Measurements from ENCODE around the gene FAM149A.

FAM149A gene

DNA sequence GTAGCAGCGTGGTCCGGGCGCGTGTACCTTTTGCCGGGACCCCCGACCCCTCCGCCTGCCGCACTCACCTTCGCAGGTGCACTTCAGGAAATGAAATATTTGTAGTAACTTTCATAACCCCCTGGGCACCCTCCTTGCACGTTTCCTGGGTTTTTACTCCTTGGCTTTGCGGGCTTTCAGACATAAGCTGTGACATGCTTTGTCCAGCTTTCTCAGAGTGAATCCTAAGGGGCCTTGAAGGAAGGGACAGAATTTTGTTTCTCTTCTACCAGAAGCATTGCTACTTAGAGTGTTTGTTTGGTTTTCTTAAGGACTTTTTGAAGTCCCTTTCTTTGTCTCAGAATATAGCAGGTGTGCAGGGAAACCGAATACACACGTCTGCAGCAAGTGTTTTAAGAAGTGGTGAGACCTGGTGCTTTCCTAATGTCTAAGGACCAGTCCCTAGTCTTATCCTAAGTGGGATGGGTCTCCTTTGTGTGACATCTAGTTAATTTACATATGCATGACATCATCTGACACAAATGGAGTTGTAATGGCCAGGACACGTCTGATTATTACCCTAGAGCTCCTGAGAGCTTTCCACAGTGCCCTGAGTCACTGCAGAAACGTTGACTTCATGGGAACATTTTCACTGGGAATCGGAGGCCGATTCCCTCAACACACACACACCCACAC is 1.3 kb downstream of the FAM149A start:
- no peak for DNase-seq (ENCODE audit: low spot score)

- no peak for DNase-seq (ENCODE audit: low spot score)
These were observed 3.4 kb downstream of the FAM149A start for GRCh38 chr4:186107947-186108346.

DNA sequence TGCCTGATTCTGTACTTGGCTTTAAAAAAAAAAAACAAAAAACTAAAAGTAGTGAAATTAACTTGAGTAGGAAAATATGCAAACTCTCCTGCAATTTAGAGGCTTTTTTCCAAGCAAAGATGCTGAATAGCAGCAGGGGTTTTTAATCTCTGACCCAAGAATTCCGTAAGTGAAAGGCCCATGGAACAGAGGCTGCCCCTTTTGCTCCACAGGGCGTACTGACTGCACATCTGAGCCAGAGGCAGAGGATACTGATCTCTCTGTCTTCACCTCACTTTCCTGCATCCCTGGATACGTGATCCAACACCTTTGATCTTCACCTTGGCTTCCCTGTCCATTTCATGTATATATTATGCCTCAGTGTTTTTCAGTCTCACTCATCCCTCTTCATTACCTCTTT is 3.9 kb downstream of the FAM149A start:
- DNase-seq (ENCODE audit: low spot score): no peak

GRCh38 chr4:186109245-186109644 is 4.7 kb downstream of the FAM149A start:
- DNase-seq (ENCODE audit: low spot score): no peak

DNA sequence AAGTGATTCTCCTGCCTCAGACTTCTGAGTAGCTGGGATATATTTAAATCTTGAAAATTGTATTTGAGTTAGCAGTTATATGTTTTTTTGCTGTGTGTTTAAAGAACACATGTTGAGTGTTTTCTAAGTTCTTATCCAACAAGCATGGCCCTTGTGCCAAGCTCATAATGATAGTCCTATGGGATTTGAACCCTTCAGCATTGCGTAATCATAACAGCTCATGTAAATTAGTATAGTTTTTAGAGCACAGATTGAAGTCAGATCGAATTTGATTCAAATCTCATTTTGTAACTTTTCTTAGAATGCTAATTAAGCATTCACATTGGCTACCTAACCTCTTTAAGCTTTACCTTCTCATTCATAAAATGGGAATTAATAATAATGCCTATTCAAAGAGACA is 12.2 kb downstream of the FAM149A start:
- no peak for DNase-seq (ENCODE audit: low spot score)

DNA sequence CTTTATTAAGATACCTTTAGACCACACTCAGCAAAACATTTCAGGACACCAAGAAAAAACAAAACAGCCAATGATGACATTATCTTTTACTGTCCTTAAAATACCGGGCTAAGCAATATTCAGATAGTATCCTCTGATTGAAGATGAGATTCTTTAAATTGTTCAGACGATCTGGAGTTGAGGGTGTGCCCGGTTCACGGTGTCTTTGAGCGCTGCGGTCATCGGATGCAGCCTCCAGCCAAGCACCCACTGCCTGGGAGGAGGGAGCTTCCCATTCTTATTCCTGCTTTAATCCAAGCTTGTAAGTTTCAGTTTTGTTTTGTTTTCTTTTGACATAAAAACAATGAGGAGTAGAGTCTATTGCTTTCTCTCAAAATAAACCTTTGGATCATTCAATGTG is 14.1 kb downstream of the FAM149A start:
- DNase-seq (ENCODE audit: low spot score): no peak

- no peak for DNase-seq (ENCODE audit: low spot score)
These were observed 16.6 kb downstream of the FAM149A start for GRCh38 chr4:186121057-186121456.

DNA sequence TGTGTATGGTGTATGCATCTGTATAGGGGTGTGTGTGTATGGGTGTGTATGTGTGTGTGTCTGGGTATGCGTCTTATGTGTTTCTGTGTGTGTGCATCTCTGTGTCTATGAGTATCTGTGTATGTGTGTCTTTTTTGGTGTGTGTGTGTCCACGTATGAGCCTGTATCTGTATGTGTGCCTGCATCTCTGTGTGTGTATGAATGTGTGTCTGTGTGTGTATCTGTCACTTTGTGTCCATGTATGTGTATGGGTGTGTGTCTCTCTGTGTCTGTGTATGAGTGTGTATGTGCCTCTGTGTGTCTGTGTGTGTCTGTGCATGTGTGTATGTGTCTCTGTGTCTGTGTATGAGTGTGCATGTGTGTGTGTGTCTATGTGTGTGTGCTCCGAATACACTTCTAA is 24.3 kb downstream of the FAM149A start:
- DNase-seq (ENCODE audit: low spot score): no peak

- DNase-seq (ENCODE audit: low spot score): no peak
These were observed 27.4 kb downstream of the FAM149A start for GRCh38 chr4:186131935-186132334.

DNA sequence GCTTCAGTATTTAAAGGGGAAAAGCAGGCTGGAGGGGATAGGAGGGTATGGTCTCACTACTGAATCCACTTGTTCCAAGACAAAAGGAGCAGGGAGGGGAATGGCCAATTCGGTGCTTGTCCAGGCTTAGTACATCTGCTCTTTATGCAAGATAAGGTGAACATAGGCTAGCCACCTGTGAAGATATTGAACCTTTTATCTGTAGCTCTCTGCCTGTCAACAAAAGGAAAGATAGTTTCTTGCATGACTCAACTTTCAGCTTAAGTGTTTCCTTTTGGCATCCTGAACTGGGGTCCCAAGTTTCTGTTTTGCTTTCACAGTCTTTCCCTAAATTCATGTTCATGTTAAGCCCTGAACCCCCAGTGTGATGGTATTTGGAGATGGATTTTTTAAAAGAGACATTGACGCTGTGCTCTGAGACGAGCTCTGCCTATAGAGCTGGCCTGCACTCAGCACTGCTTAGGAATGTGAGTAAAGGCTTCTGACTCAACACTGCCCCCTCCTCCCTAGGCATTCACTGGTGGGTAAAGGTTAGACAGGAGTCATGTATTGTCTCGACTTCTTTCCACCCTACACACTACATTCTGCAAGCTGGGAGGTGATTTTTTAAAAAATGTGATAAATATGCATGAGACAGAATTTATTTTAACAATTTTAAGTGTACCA is 28.2 kb downstream of the FAM149A start:
- peak; percentile 6 for DNase-seq (ENCODE audit: low spot score)

GRCh38 chr4:186134257-186134656 is 29.8 kb downstream of the FAM149A start:
- DNase-seq (ENCODE audit: low spot score): no peak

- DNase-seq (ENCODE audit: low spot score): no peak
These were observed 30.4 kb downstream of the FAM149A start for GRCh38 chr4:186134861-186135260.

DNA sequence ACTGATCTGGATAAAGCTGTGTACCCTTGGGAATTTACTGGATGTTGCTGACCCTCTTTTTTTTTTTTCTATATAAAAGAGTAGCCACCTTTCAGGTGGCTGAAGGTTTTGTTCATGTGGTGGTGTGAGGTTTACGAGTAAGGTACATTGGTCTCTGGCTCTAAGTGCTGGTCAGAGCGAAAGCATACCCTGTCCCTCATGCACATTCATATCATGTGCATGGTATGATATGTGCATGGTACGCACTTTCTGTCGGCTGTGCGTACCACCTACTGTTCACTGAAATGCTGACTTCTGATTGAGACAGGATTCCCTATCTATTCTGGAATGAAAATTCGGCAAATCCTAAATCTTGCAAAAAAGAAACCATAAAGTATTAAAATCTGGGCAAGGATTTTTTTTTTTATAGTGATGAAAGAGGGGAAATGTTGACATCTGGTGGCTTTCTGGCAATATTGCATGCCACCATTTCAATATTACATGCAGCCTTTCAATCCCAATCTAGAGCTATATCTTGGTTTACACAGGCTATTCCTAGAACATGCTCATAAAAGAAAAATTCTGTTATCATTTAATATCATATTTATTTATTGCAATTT is 32.8 kb downstream of the FAM149A start:
- DNase-seq (ENCODE audit: low spot score): peak; percentile 1

DNA sequence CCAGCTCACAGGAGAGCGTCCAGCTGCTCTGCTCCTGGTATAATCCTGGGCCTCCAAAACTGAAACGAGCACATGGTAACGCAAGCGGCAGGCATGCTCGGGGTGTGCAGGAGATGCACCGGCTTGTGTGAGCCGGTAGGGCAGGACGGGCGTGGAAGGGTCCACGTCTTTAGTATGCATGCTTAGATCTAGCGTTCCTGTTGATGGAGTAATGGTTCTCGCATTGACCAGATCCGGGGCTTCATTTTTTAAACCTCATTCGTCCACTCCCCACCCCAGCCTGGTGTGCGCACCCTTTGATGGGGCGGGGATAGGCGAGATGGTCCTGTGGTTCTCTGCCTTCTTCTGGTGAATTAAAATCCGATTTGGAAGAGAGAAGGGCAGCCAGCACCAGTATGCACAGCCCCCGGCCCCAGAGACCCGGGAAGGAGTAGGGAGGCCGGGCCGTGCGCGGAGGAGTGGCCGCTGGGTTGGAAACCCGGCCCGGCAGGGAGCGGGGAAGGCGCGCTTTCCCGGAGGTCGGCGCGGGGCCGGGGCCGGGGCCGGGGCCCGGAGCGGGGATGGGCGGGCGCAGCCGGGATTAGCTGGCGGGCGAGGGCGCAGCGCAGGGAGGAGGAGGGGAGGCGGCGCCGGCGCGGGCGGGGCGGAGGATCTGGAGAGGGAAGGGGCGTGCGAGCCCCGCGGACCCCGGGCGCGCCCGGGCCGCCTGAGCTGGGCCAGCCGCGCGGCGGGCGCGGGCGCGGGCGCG is 39.9 kb downstream of the FAM149A start:
- no peak for DNase-seq (ENCODE audit: low spot score)

DNA sequence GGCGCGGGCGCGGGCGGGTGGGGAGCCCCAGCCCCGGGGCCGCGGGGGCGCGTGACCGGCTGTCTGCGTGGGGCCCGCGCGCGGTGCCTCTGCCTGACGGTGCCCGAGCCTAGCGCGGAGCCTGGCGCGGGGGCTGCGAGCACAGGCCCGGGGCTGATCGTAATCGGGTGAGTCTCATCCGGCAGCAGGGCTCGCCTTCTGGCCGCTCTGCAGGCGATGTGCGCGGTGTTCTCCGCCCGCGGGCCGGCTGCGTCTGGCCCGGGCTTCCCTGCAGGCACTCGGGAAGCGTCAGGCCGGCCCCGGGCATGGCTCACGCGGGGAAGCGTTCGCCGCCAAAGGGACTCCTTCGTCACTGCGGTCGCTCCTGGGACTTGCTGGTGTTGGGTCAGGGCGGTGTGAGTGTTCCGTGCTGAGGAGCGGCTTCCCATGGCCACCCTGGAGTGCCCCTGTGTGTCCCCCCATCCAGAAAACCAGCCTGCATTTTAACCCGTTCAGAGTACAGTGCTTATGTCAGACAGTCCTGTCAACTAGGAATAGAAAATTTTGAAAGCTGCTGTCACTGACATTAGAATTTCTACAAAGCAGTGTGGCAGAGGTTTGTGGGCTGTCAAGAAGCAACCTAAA is 40.6 kb downstream of the FAM149A start:
- DNase-seq (ENCODE audit: low spot score): no peak

DNA sequence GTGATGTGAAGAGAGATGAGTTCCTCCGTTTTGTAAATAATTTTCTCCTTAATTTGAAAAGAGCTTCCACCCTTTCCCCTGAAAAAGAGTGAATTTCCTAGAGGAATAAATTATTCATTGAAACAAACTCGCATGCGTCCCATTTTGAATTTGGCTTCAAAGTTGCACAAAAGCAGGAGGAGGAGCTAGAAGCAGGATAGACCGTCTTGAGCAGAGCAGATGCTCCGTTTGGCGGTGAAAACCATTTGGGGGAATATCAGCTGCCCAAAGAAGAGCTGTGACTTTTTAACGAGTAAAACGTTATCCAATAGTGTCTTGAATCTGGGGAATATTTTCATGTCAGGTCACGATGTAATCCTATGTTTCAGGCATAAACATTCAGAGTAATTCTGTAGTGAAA is 42.0 kb downstream of the FAM149A start:
- DNase-seq (ENCODE audit: low spot score): no peak

- DNase-seq (ENCODE audit: low spot score): no peak
These were observed 44.0 kb downstream of the FAM149A start for GRCh38 chr4:186148336-186148975.

- DNase-seq (ENCODE audit: low spot score): no peak
These were observed 45.4 kb downstream of the FAM149A start for GRCh38 chr4:186149872-186150271.

GRCh38 chr4:186150926-186151325 is 46.4 kb downstream of the FAM149A start:
- DNase-seq (ENCODE audit: low spot score): no peak

GRCh38 chr4:186151499-186151898 is 47.0 kb downstream of the FAM149A start:
- no peak for DNase-seq (ENCODE audit: low spot score)

GRCh38 chr4:186158021-186158813 is 53.7 kb downstream of the FAM149A start:
- no peak for DNase-seq (ENCODE audit: low spot score)

All from HuH-7 (cell line).